AG09319 (cell line): ENCODE results near the gene SMTN.
A peak's percentile ranks its signal among the peaks of the same experiment; 100 is the strongest.

Source experiments
- DNase-seq: peaks from one replicate; pipeline ENCODE4 v3.0.0-alpha.2; 2010; ENCODE audit warnings: low read depth; ENCODE audit errors: extremely low read depth
- TF ChIP-seq, protein P1 (sequence below): IDR thresholded peaks from 2 replicates; pipeline ENCODE4 v1.5.1; 2011; ENCODE audit warnings: low read depth, mild to moderate bottlenecking, inconsistent platforms, low read length, moderate library complexity

The SMTN gene

DNA sequence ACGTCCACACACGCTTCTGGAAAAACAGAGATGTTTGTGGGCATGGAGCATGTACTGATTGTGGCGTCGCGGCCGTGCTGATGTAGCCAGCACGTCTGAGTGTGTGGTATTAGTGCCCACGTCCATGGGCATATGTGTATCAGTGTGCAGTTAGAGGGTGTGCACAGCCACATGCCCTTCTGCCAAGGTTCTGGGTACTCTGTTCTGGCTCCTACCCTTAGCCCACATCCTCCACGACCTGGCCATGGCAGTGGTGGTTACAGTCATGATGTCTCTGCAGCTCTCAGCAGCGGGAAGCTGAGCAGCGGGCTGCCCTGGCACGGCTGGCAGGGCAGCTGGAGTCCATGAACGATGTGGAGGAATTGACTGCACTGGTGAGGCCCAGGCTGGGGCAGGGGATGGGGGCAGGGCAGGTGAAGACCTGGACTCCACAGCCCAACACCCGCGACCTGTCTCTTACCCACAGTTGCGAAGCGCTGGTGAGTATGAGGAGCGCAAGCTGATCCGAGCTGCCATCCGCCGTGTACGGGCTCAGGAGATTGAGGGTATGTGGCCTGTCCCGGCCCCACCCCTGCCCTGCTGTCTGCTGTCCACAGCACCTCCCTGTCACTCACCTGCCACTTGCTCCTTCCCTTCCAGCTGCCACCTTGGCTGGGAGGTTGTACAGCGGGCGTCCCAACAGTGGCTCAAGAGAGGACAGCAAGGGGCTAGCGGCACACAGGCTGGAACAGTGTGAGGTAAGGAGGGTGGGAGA lies 7.3 kb downstream of the SMTN start:
- TF ChIP-seq, protein P1, sequence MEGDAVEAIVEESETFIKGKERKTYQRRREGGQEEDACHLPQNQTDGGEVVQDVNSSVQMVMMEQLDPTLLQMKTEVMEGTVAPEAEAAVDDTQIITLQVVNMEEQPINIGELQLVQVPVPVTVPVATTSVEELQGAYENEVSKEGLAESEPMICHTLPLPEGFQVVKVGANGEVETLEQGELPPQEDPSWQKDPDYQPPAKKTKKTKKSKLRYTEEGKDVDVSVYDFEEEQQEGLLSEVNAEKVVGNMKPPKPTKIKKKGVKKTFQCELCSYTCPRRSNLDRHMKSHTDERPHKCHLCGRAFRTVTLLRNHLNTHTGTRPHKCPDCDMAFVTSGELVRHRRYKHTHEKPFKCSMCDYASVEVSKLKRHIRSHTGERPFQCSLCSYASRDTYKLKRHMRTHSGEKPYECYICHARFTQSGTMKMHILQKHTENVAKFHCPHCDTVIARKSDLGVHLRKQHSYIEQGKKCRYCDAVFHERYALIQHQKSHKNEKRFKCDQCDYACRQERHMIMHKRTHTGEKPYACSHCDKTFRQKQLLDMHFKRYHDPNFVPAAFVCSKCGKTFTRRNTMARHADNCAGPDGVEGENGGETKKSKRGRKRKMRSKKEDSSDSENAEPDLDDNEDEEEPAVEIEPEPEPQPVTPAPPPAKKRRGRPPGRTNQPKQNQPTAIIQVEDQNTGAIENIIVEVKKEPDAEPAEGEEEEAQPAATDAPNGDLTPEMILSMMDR = no peak
- DNase-seq = no peak

DNA sequence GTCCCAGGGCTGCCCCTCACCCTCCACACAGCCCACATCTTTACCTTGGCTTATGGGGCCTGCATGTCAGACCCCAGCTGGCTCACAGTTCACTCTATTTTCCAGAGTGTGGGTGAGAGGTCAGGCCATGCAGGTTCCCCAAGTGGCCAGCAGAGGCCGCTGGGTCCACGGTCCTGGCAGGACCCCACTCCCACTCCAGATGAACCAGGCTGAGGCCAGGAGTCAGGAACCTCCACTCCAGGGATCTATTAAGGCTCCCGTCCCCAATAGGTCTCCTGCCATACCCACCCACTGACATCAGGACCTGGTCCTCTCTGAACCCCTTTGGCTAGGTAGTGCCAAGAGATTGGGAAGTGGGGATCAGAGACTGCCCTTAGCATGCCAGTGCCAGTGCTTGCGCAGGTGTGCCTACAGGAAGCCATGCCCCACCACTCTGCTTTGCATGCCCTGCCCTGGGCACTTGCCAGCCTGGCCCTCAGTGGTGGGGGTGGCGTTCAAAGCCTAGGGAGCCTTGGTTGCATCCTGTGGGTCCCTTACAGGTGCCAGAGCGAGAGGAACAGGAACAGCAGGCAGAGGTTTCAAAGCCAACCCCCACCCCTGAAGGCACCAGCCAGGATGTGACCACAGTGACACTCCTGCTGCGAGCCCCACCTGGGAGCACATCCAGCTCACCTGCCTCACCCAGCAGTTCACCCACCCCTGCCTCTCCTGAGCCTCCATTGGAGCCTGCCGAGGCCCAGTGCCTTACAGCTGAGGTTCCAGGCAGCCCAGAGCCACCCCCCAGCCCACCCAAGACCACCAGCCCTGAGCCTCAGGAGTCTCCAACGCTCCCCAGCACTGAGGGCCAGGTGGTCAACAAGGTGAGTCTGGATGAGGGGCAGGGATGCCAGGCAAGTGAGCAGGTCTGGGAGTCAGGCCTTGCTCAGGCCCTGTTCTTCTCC lies 8.3 kb downstream of the SMTN start:
- no peak for DNase-seq

DNA sequence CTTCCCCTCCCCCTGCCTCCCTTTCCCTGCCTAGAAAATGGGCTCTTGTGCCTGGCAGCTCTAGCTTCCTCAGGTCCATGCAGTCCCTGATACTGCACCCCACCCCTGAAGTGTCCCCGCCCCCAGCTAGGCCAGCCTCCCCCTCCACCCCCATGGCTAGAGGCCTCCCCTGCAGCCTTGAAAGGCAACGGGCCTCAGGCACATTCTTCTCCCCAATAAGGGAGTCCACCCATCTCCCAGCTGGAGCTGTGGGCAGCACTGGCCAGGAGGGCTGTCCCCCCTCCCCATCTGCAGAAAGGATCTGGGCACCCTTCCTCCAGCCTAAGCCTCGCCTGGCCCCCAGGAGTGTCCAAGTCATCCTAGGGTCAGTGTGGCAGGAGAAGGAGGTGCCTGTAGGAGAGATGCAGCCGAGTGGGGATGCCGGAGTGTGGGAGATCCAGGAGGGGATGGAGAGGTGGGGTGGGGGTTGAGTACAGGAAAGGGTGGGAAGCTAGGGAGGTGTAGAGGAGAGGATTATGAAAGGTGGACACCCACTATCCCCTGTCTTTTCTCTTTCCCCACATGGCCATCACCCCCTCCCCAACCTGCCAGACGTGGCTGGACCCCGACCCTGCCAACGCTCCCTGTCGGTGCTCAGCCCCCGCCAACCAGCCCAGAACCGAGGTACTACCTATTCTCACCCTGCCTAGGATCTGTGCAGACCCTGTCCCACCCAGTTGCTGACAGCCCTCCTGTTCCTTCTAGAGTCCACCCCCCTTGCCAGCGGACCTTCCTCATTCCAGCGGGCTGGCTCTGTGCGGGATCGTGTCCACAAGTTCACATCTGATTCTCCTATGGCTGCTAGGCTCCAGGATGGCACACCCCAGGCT lies 9.3 kb downstream of the SMTN start:
- no peak for DNase-seq
- TF ChIP-seq, protein P1 = no peak

More for the DNA sequence above, 8.3 kb downstream of the SMTN start:
- TF ChIP-seq, protein P1 = peak; percentile 92

DNA sequence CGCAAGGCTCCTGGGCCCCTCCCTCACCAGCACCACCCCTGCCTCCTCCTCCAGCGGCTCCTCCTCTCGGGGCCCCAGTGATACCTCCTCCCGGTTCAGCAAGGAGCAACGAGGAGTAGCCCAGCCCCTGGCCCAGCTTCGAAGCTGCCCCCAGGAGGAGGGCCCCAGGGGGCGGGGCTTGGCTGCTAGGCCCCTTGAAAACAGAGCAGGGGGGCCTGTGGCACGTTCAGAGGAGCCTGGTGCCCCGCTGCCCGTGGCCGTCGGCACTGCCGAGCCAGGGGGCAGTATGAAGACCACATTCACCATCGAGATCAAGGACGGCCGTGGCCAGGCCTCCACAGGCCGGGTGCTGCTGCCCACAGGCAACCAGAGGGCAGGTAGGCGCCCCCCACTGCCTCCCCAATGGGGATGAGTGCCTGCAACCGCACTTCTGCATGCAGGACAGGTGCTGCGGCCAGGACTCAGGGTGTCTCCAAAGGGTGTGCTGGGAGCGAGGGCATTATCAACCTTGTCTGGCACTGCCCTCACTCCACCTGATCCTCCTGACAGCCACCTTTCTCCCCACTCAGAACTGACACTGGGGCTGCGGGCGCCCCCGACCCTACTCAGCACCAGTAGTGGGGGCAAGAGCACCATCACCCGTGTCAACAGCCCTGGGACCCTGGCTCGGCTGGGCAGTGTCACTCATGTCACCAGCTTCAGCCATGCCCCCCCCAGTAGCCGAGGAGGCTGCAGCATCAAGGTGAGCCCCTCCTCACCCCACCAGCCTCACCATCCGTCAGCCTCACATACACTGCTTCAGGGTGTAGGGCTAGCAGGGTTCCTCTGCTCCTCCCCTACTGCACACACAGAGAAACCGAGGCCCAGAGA lies 10.2 kb downstream of the SMTN start:
- no peak for DNase-seq
- TF ChIP-seq, protein P1 = no peak

GRCh38 chr22:31092161-31092560 lies 11.0 kb downstream of the SMTN start:
- TF ChIP-seq, protein P1 = no peak
- DNase-seq = no peak

DNA sequence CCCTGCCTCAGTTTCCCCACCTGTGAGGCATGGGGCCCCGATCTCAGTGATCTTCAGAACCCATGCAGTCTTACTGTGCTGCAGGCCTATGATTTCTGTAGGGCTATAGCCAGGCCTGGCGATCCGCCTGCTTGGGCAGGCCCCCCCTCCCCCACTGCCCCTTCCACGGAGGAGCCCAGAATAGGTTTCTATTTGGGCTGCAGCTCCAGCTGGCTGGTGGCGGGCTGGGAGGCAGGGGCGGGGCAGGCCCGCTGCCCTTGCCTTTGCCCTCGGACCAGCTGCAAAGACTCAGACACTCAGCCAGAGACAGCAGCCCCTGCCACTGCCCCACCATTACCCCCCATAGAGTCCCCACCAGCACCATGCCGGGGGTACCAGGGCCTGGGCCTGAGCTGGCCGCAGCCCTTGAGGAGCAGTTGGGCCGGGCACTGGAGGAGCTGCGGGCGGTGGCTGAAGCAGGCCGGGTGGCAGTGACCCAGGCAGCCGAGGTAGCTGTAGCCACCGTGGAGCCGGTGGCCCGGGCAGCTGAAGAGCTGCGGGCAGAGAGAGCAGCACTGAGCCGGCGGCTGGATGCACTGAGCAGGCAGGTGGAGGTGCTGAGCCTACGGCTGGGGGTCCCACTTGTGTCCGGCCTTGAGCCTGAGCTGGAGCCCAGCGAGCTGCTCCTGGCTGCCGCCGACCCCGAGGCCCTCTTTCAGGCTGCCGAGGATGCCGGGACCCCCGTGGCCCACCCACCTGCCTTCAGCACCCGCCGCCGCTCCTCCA lies 12.2 kb downstream of the SMTN start:
- TF ChIP-seq, protein P1 = no peak
- DNase-seq = no peak
